Ovary (tissue), 9 donors: Measurements from ENCODE around the gene GLIS2. TPM values are rescaled to one million over a fixed set of nuclear protein-coding genes. Genes with fewer than 3 reads are reported as not detected.

Experiments
- DNase-seq, 5 donors: peaks; one replicate each; pipeline ENCODE4 v3.0.0-alpha.2; 2019 to 2020
- H3K27ac ChIP-seq, 2 donors: fragments of 200-600 bp; one replicate each; pipeline versions ENCODE4 v1.5.1 to v1.8.0; 2019 to 2022
- H3K27me3 ChIP-seq: fragments of 200-600 bp; one replicate; pipeline ENCODE4 v1.8.0; 2022
- H3K36me3 ChIP-seq: fragments of 200-600 bp; sonication (generic); one replicate; pipeline ENCODE4 v1.5.1; 2019
- H3K4me1 ChIP-seq: one replicate; pipeline ENCODE4 v1.8.1; 2013; ENCODE audit warnings: mild to moderate bottlenecking, moderate library complexity; ENCODE audit not compliant: insufficient read depth
- H3K4me3 ChIP-seq: fragments of 200-600 bp; sonication (generic); one replicate; pipeline ENCODE4 v1.5.1; 2017
- H3K9me3 ChIP-seq, 2 donors: fragments of 200-600 bp in 1 of 2; sonication (generic) in 1 of 2; one replicate each; pipeline versions ENCODE4 v1.5.1 to v1.8.1; 2013 to 2019; ENCODE audit warnings: mild to moderate bottlenecking in 1 of 2, moderate library complexity in 1 of 2
- CTCF ChIP-seq, 3 donors: fragments of 450-650 bp in 2 of 3; fragments of 200-600 bp in 1 of 3; IDR thresholded peaks; one replicate each; pipeline versions ENCODE4 v1.5.1 to v1.8.0; 2016 to 2022; ENCODE audit warnings: antibody characterized with exemption in 3 of 3, mild to moderate bottlenecking in 1 of 3
- EP300 ChIP-seq: sonication (generic); formaldehyde crosslinking; IDR thresholded peaks from one replicate; pipeline ENCODE4 v1.6.1; 2017; ENCODE audit warnings: antibody characterized with exemption
- POLR2A ChIP-seq: fragments of 450-650 bp; IDR thresholded peaks from one replicate; pipeline ENCODE4 v1.6.1; 2017; ENCODE audit warnings: antibody characterized with exemption, mild to moderate bottlenecking, moderate library complexity
- WGBS, 3 donors: extraction: QIAGEN DNeasy Blood & Tissue Kit in 1 of 3; methylation state at CpG; one replicate each; pipeline versions ENCODE4 v1.1.5 to v1.1.7; 2013 to 2017; 5-methylcytosine and 5-hydroxymethylcytosine counted together
- intact Hi-C, 4 donors: fragments of 100-400 bp; cut with DNase I; formaldehyde crosslinking; loops; one replicate each; pipeline versions ENCODE4 v1.11.0 to v1.15.1; 2022 to 2023
- polyA plus RNA-seq, 2 donors: library from polyadenylated mRNA; stranded (reverse); fragments of 200-250 nt in 1 of 2; fragments of 350-450 nt in 1 of 2; fragmentation: Illumina TruSeq in 1 of 2; extraction: RNeasy Lipid Tissue Mini Kit (QIAGEN cat#74804) in 1 of 2; gene quantifications; one replicate each; pipeline ENCODE4 v1.2.3, GENCODE V29; 2013 to 2014
- total RNA-seq, 7 donors: library from RNA; depleted of rRNA in 2 of 7; stranded (reverse); fragments of >200 nt in 2 of 7; fragmentation: NEBNext Ultra II Directional in 3 of 7; extraction: Animal tissue kit (Norgen Biotek cat#: 25700) in 3 of 7; gene quantifications; one replicate each; pipeline versions ENCODE4 v1.1.0 to v1.2.4, GENCODE V29; 2016 to 2023
- donor health status: DM: no; HTN: no; CAD: no; lungs with moderate emphysema.
- donor health status: DM: no; HTN: no; CAD: no.
- donor health status: Bipolar disorder and iron deficiency.
- donor health status: DM: yes; HTN: yes; CAD: no.
- donor health status: DM: no; HTN: no; CAD: no.
- donor health status: DM: yes; HTN: yes; CAD: no.

GLIS2 gene
- total and polyA plus RNA-seq, 9 donors = 1.6 to 79.5 (median 38.4) TPM

GRCh38 chr16:4306470-4307214 lies 9.2 kb upstream of the GLIS2 start:
- TF ChIP-seq POLR2A = no peak
- no peak for TF ChIP-seq CTCF (IDR thresholded peaks at IDR 0.05)
- no peak for TF ChIP-seq EP300
- peak overlapping the region; percentile 50 to 63 for H3K27ac ChIP-seq
- no peaks in the 10 kb centered on the region for H3K27me3 ChIP-seq
- intact Hi-C loops = no loop called here
- H3K36me3 ChIP-seq = no peaks in the 10 kb centered on the region
- DNase-seq = peak in 2 of 5 donors; percentile 37 to 45
- no peaks in the 10 kb centered on the region for H3K9me3 ChIP-seq
- WGBS, 3 donors = 77 to 84% (median 83%) methylated on average over 16 of the region's 16 CpGs
- peak overlapping the region; percentile 40 for H3K4me3 ChIP-seq
- H3K4me1 ChIP-seq = no peaks in the 10 kb centered on the region

- no peaks in the 10 kb centered on the region for H3K27me3 ChIP-seq
- H3K9me3 ChIP-seq = no peaks in the 10 kb centered on the region
- peak overlapping the region; percentile 40 for H3K4me3 ChIP-seq
- peak; percentile 93 to 96 (median 95) for DNase-seq
- no peaks in the 10 kb centered on the region for H3K36me3 ChIP-seq
- no peaks in the 10 kb centered on the region for H3K4me1 ChIP-seq
- H3K27ac ChIP-seq = peak overlapping the region; percentile 50 to 63
- intact Hi-C loops = no loop called here
- TF ChIP-seq POLR2A = no peak
- TF ChIP-seq EP300 = peak; percentile 62
- WGBS, 3 donors = 7 to 19% (median 14%) methylated on average over 28 to 68 of the region's 68 CpGs
Measured at GRCh38 chr16:4307215-4308037, 8.4 kb upstream of the GLIS2 start.

GRCh38 chr16:4309102-4309832 lies 6.6 kb upstream of the GLIS2 start:
- 88 to 90% (median 90%) methylated on average over 14 of the region's 14 CpGs for WGBS, 3 donors

GRCh38 chr16:4309833-4310266 lies 6.0 kb upstream of the GLIS2 start:
- DNase-seq = peak in 1 of 5 donors; percentile 41

More at GRCh38 chr16:4309102-4309832, 6.6 kb upstream of the GLIS2 start:
- Histone ChIP-seq H3K27me3 (no peaks in the 10 kb centered on the region), H3K27ac (no peak overlapping the region), H3K4me3 (no peak overlapping the region), H3K36me3 (no peaks in the 10 kb centered on the region), H3K4me1 (peaks cover 3% of the 10 kb centered on the region), H3K9me3 (no peaks in the 10 kb centered on the region)
- intact Hi-C loops = no loop called here
- no peak for DNase-seq
- TF ChIP-seq POLR2A = no peak
- no peak for TF ChIP-seq EP300
- no peak for TF ChIP-seq CTCF (IDR thresholded peaks at IDR 0.05)

More at GRCh38 chr16:4309833-4310266, 6.0 kb upstream of the GLIS2 start:
- Histone ChIP-seq H3K27ac (no peak overlapping the region), H3K4me3 (no peak overlapping the region), H3K36me3 (no peaks in the 10 kb centered on the region), H3K9me3 (no peaks in the 10 kb centered on the region), H3K27me3 (no peaks in the 10 kb centered on the region), H3K4me1 (peaks cover 3% of the 10 kb centered on the region)
- 64 to 75% (median 70%) methylated on average over 11 of the region's 11 CpGs for WGBS, 3 donors
- TF ChIP-seq EP300 (no peak), CTCF (IDR thresholded peaks at IDR 0.05) (no peak)
- intact Hi-C loops = no loop called here
